ENCODE measurements around the gene CYLC2. TPM values are rescaled to one million over a fixed set of nuclear protein-coding genes. Genes with fewer than 3 reads are reported as not detected.

CYLC2 gene
- total RNA-seq, 2 donors from 2014 or later = not detected

DNA sequence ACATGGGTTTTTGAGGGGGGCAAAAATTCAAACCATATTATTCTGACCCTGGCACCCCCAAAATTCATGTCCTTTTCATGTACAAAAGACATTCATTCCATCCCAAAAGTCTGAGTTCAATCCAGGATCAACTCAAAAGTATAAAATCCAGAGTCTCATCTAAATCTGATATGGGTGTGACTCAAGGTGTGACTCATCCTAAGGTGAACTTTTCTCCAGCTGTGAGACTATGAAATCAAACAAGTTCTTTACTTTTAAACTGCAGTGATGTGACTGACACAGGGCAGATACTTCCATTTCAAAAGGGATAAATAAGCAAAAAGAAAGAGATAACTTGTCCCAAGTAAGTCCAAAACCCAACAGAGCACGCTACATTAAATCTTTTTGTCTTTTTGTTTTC is 20.6 kb upstream of the CYLC2 start:
- no peak overlapping the region for H3K4me3 ChIP-seq
- H3K27me3 ChIP-seq = no peaks in the 10 kb centered on the region
- TF ChIP-seq POLR2A (IDR thresholded peaks at IDR 0.05) = no peak
- TF ChIP-seq, protein P1, sequence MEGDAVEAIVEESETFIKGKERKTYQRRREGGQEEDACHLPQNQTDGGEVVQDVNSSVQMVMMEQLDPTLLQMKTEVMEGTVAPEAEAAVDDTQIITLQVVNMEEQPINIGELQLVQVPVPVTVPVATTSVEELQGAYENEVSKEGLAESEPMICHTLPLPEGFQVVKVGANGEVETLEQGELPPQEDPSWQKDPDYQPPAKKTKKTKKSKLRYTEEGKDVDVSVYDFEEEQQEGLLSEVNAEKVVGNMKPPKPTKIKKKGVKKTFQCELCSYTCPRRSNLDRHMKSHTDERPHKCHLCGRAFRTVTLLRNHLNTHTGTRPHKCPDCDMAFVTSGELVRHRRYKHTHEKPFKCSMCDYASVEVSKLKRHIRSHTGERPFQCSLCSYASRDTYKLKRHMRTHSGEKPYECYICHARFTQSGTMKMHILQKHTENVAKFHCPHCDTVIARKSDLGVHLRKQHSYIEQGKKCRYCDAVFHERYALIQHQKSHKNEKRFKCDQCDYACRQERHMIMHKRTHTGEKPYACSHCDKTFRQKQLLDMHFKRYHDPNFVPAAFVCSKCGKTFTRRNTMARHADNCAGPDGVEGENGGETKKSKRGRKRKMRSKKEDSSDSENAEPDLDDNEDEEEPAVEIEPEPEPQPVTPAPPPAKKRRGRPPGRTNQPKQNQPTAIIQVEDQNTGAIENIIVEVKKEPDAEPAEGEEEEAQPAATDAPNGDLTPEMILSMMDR (IDR thresholded peaks at IDR 0.05) = no peak
- WGBS, 2 donors = 89 to 92% methylated on average over 1 of the region's 1 CpG
- no peak overlapping the region for H3K27ac ChIP-seq
- H3K36me3 ChIP-seq (replicated peaks in 1 of 2; ENCODE audit: insufficient read depth in 1 of 2, low read depth in 2 of 2) = no peaks in the 10 kb centered on the region
- ATAC-seq = no peak
- intact Hi-C loops (cut with DNase I) = no loop called here
- H3K4me1 ChIP-seq = no peaks in the 10 kb centered on the region
- DNase-seq = no peak
- no peaks in the 10 kb centered on the region for H3K9me3 ChIP-seq

DNA sequence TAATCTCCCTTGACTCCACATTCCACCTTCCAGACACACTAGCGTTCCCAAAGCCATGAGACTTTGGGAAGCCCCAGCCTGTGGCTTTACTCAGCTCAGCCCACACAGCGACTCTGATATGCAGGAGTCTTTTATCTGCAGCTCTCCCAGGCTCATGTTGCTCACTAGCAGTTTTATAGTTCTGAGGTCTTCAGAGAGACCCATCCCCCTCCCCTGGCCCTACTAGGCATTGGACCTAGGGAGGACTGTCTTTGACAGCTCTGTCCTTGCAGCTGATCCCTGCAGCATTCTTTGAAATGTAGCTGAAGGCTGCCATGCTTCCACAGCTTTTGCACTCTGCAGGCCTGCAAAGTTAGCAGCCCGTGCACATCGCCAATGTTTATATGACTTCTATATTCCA is 19.9 kb upstream of the CYLC2 start:
- WGBS, 2 donors = 68 to 80% methylated on average over 4 of the region's 4 CpGs
- ATAC-seq (no peak), DNase-seq (no peak)
- H3K27me3 ChIP-seq = no peaks in the 10 kb centered on the region
- no peaks in the 10 kb centered on the region for H3K36me3 ChIP-seq (replicated peaks in 1 of 2; ENCODE audit: insufficient read depth in 1 of 2, low read depth in 2 of 2)
- no peak for TF ChIP-seq POLR2A (IDR thresholded peaks at IDR 0.05)
- TF ChIP-seq, protein P1 (IDR thresholded peaks at IDR 0.05) = no peak
- no peaks in the 10 kb centered on the region for H3K4me1 ChIP-seq
- H3K9me3 ChIP-seq = no peaks in the 10 kb centered on the region
- intact Hi-C loops (cut with DNase I) = no loop called here
- no peak overlapping the region for H3K4me3 ChIP-seq
- no peak overlapping the region for H3K27ac ChIP-seq

DNA sequence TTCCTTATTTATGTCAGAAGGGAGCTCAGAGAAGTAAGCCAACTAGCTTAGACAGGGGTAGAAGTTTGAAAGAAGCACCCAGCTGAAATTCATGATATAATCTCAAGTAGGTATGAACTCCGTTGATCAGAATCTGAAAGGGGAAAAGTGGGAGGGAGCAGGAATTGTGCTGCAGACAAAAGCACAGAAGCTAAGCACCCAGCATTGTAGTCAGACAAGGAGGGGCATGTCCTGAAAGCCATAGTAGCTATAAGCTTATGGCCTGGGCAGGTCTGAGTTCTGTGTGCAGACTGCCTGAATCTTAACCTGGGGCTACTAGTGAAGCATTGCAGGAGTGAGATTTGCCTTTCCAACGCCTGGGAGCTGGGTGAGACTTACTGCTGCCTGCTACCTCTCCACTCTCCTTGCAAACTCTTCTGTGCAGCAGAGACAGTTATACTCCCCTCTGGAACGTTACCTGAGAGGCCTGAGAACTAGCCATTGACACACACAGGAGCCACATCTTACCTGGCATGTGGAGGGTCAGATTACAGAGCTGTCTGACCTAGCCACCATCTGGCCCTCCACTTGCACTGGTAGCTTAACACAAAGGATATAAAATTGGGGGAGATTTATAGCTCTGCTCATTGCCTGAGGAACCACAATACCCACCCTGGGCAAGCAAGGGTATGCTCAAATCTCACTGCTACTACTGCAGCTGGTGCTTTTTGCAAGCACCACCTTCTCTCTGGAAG is 9.8 kb upstream of the CYLC2 start:
- 46 to 50% methylated on average over 3 of the region's 3 CpGs for WGBS, 2 donors
- H3K27ac ChIP-seq = no peak overlapping the region
- no peak overlapping the region for H3K4me3 ChIP-seq
- intact Hi-C loops (cut with DNase I) = no loop called here
- H3K4me1 ChIP-seq = no peaks in the 10 kb centered on the region
- H3K36me3 ChIP-seq (replicated peaks in 1 of 2; ENCODE audit: insufficient read depth in 1 of 2, low read depth in 2 of 2) = no peaks in the 10 kb centered on the region
- H3K27me3 ChIP-seq = no peaks in the 10 kb centered on the region
- H3K9me3 ChIP-seq = no peaks in the 10 kb centered on the region
- DNase-seq (no peak), ATAC-seq (no peak)
- TF ChIP-seq, protein P1 (IDR thresholded peaks at IDR 0.05) = no peak
- TF ChIP-seq POLR2A (IDR thresholded peaks at IDR 0.05) = no peak

DNA sequence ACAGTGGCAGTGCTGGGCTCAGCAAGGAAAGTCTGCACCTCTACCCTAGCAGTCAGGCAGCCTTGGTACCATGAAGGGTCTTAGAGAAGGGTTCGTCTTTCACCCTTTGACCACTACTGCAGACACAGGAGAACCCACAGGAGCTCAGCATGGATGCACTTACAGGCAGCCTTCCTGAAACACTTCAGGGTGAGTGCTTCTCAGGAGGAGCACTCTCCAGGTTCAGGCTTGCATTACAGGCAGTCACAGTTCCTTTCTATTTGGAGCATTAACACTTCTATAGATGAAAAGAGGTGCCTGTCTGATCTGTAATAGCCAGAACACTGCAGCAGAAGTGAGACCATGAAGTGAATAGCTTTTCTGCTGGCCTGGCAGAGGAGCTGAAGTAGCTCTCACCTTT is 8.7 kb upstream of the CYLC2 start:
- intact Hi-C loops (cut with DNase I) = no loop called here
- Histone ChIP-seq H3K4me3 (no peak overlapping the region), H3K27ac (no peak overlapping the region), H3K36me3 (replicated peaks in 1 of 2; ENCODE audit: insufficient read depth in 1 of 2, low read depth in 2 of 2) (no peaks in the 10 kb centered on the region), H3K9me3 (no peaks in the 10 kb centered on the region), H3K4me1 (no peaks in the 10 kb centered on the region), H3K27me3 (no peaks in the 10 kb centered on the region)
- TF ChIP-seq POLR2A (IDR thresholded peaks at IDR 0.05) = no peak
- TF ChIP-seq, protein P1 (IDR thresholded peaks at IDR 0.05) = no peak
- 77 to 80% methylated on average over 1 of the region's 1 CpG for WGBS, 2 donors
- ATAC-seq = no peak
- no peak for DNase-seq

DNA sequence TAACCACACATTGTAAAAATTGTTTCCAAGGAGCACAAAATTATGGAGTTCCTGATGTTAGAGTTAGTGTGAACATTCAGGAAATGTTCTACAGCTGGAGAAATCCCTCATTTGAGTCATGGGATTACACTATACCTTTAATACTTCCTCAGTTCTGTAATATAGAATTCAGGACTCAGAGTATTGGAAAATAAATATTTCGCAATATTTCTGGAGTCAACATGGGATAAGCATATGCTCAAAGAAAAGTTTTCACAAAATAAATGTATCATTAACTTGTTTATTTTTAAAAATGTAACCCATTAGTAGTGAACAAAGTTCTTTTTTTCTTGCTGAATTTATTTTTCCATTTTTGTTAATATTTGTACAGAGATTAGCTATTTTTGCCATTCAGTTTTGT is 8.6 kb downstream of the CYLC2 start:
- no peak overlapping the region for H3K4me3 ChIP-seq
- H3K27ac ChIP-seq = no peak overlapping the region
- 58 to 66% methylated on average over 1 of the region's 1 CpG for WGBS, 2 donors
- no peak for DNase-seq
- H3K4me1 ChIP-seq = peaks cover 4% of the 10 kb centered on the region
- H3K9me3 ChIP-seq = no peaks in the 10 kb centered on the region
- no peaks in the 10 kb centered on the region for H3K36me3 ChIP-seq (replicated peaks in 1 of 2; ENCODE audit: insufficient read depth in 1 of 2, low read depth in 2 of 2)
- intact Hi-C loops (cut with DNase I) = no loop called here
- no peaks in the 10 kb centered on the region for H3K27me3 ChIP-seq
- ATAC-seq = no peak
- no peak for TF ChIP-seq POLR2A (IDR thresholded peaks at IDR 0.05)
- TF ChIP-seq, protein P1 (IDR thresholded peaks at IDR 0.05) = no peak

Data from body of pancreas (tissue), 4 donors.